ENCODE measurements around the gene DUS4L. TPM values are rescaled to one million over a fixed set of nuclear protein-coding genes. Genes with fewer than 3 reads are reported as not detected.

The DUS4L gene
- total RNA-seq, 1 donor from 2014 or later, result 10.0 TPM

GRCh38 chr7:107584716-107585115, 20.9 kb downstream of the DUS4L start:
- H3K27ac Mint-ChIP-seq (ENCODE audit: unreplicated experiment), result no peak overlapping the region
- DNase-seq (ENCODE audit: low spot score), result no peak
- TF ChIP-seq CTCF (IDR thresholded peaks at IDR 0.05; ENCODE audit: unreplicated experiment), result no peak
- no peaks in the 10 kb centered on the region for H3K9me3 Mint-ChIP-seq (ENCODE audit: unreplicated experiment)
- peaks cover 1% of the 10 kb centered on the region for H3K27me3 Mint-ChIP-seq (ENCODE audit: unreplicated experiment)
- H3K4me3 Mint-ChIP-seq (ENCODE audit: unreplicated experiment), result no peak overlapping the region
- H3K4me1 Mint-ChIP-seq (ENCODE audit: unreplicated experiment), result peaks cover 16% of the 10 kb centered on the region
- peaks cover 22% of the 10 kb centered on the region for H3K36me3 Mint-ChIP-seq (ENCODE audit: low read depth, unreplicated experiment)

- Mint-ChIP-seq H3K9me3 (ENCODE audit: unreplicated experiment) (no peaks in the 10 kb centered on the region), H3K4me1 (ENCODE audit: unreplicated experiment) (peaks cover 9% of the 10 kb centered on the region), H3K27ac (ENCODE audit: unreplicated experiment) (no peak overlapping the region), H3K4me3 (ENCODE audit: unreplicated experiment) (no peak overlapping the region), H3K36me3 (ENCODE audit: low read depth, unreplicated experiment) (peaks cover 34% of the 10 kb centered on the region), H3K27me3 (ENCODE audit: unreplicated experiment) (peaks cover 1% of the 10 kb centered on the region)
- no peak for TF ChIP-seq CTCF (IDR thresholded peaks at IDR 0.05; ENCODE audit: unreplicated experiment)
- no peak for DNase-seq (ENCODE audit: low spot score)
These were observed 24.9 kb downstream of the DUS4L start for GRCh38 chr7:107588529-107589130.

- TF ChIP-seq CTCF (IDR thresholded peaks at IDR 0.05; ENCODE audit: unreplicated experiment), result no peak
- no peaks in the 10 kb centered on the region for H3K9me3 Mint-ChIP-seq (ENCODE audit: unreplicated experiment)
- DNase-seq (ENCODE audit: low spot score), result no peak
- no peak overlapping the region for H3K27ac Mint-ChIP-seq (ENCODE audit: unreplicated experiment)
- peaks cover 27% of the 10 kb centered on the region for H3K4me1 Mint-ChIP-seq (ENCODE audit: unreplicated experiment)
- no peak overlapping the region for H3K4me3 Mint-ChIP-seq (ENCODE audit: unreplicated experiment)
- peaks cover 1% of the 10 kb centered on the region for H3K27me3 Mint-ChIP-seq (ENCODE audit: unreplicated experiment)
- H3K36me3 Mint-ChIP-seq (ENCODE audit: low read depth, unreplicated experiment), result peaks cover 43% of the 10 kb centered on the region
These were observed 27.6 kb downstream of the DUS4L start for GRCh38 chr7:107591421-107591820.

- Mint-ChIP-seq H3K4me3 (ENCODE audit: unreplicated experiment) (no peak overlapping the region), H3K9me3 (ENCODE audit: unreplicated experiment) (no peaks in the 10 kb centered on the region), H3K27me3 (ENCODE audit: unreplicated experiment) (peaks cover 5% of the 10 kb centered on the region), H3K4me1 (ENCODE audit: unreplicated experiment) (peaks cover 34% of the 10 kb centered on the region), H3K36me3 (ENCODE audit: low read depth, unreplicated experiment) (peaks cover 43% of the 10 kb centered on the region), H3K27ac (ENCODE audit: unreplicated experiment) (no peak overlapping the region)
- no peak for TF ChIP-seq CTCF (IDR thresholded peaks at IDR 0.05; ENCODE audit: unreplicated experiment)
- no peak for DNase-seq (ENCODE audit: low spot score)
These were observed 28.7 kb downstream of the DUS4L start for GRCh38 chr7:107592361-107593024.

GRCh38 chr7:107593025-107593410, 29.2 kb downstream of the DUS4L start:
- H3K27me3 Mint-ChIP-seq (ENCODE audit: unreplicated experiment), result peaks cover 5% of the 10 kb centered on the region
- peaks cover 39% of the 10 kb centered on the region for H3K4me1 Mint-ChIP-seq (ENCODE audit: unreplicated experiment)
- no peak overlapping the region for H3K27ac Mint-ChIP-seq (ENCODE audit: unreplicated experiment)
- H3K9me3 Mint-ChIP-seq (ENCODE audit: unreplicated experiment), result no peaks in the 10 kb centered on the region
- peaks cover 43% of the 10 kb centered on the region for H3K36me3 Mint-ChIP-seq (ENCODE audit: low read depth, unreplicated experiment)
- TF ChIP-seq CTCF (IDR thresholded peaks at IDR 0.05; ENCODE audit: unreplicated experiment), result no peak
- no peak overlapping the region for H3K4me3 Mint-ChIP-seq (ENCODE audit: unreplicated experiment)
- no peak for DNase-seq (ENCODE audit: low spot score)

Measured in endothelial cell (in vitro differentiated cells).